Ovary (tissue), 3 donors: ENCODE data around the gene REP15.

Experiments
- CTCF ChIP-seq, 3 donors: fragments of 450-650 bp in 2 of 3; fragments of 200-600 bp in 1 of 3; IDR thresholded peaks; one replicate each; pipeline versions ENCODE4 v1.5.1 to v1.8.0; 2016 to 2022; ENCODE audit warnings: antibody characterized with exemption in 3 of 3, mild to moderate bottlenecking in 1 of 3
- EP300 ChIP-seq: sonication (generic); formaldehyde crosslinking; IDR thresholded peaks from one replicate; pipeline ENCODE4 v1.6.1; 2017; ENCODE audit warnings: antibody characterized with exemption
- donor health status: DM: no; HTN: no; CAD: no.

DNA sequence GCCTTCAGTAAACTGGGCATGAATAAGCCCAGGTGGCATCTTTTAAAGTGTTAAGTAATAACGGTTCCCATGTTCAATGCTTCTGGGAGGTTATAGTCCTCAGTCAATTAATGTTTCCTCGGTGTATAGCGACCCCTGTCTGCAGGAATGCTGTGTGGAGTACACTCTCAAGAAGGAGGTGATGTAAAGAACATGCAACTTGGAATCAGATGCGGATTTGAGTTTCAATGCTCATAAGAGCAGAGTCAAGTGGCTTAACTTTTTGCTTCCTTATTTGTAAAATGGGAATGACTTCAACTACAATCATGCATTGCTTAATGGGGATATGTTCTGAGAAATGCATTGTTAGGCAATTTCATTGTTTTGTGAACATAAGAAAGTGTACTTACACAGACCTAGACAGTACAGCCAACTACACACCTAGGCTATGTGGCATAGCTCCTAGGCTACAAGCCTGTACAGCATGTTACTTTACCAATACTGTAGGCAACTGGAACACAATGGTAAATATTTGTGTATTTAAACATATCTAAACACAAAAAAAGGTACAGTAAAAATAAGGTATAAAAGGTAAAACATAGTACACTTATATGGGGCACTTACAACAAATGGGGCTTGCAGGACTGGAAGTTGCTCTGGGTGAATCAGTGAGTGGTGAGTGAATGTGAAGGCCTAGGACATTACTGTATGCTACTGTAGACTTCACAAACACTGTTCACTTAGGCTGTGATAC is 7.6 kb downstream of the REP15 start:
- TF ChIP-seq EP300, result no peak
- peak; percentile 26 to 72 (median 47) for TF ChIP-seq CTCF (IDR thresholded peaks at IDR 0.05)
